Measurements from ENCODE around the gene DCAF8L1. TPM values are rescaled to one million over a fixed set of nuclear protein-coding genes. Genes with fewer than 3 reads are reported as not detected.

Gene DCAF8L1
- total and polyA plus RNA-seq, 2 donors (not counting 3 experiments of a cell fraction or from before 2014, with no cell fraction given) = not detected

DNA sequence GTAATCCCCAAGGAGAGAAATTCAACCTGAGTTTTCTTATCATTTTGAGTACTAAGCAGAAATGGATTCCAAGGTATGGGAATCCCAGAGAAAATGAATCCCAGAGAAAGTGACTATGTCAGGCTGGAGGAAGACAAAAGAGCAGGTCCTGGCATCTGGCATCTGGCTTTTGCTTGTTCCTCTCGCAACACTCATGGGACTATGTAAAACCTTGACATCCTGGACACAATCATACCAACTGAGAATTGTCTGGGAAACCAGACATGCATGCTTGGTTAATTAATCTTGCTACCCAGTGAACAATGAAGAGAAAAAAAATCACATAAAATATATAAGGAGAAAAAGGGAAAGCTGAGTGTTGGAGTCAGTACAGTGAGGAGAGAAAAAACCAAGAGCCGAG lies 12.9 kb downstream of the DCAF8L1 start:
- Histone ChIP-seq H3K4me3 (replicated peaks in 1 of 3; ENCODE audit: insufficient read depth in 1 of 3, low read depth in 1 of 3, low read length in 3 of 3) (no peak overlapping the region), H3K27me3 (ENCODE audit: control insufficient read depth in 2 of 2, insufficient read depth in 2 of 2, low read length in 2 of 2) (no peaks in the 10 kb centered on the region), H3K9me1 (replicated peaks; ENCODE audit: control insufficient read depth, extremely low read depth, insufficient read depth, low read length) (no peaks in the 10 kb centered on the region), H3K79me2 (ENCODE audit: control insufficient read depth, insufficient read depth, low read length) (no peaks in the 10 kb centered on the region), H3K9ac (replicated peaks; ENCODE audit: extremely low read depth, insufficient read depth, low read length) (no peak overlapping the region), H3K27ac (ENCODE audit: insufficient read depth, low read depth, low read length) (no peak overlapping the region), H2AFZ (ENCODE audit: low read depth, low read length) (no peak overlapping the region), H3K4me2 (ENCODE audit: insufficient read depth, low read length) (no peak overlapping the region), H4K20me1 (replicated peaks; ENCODE audit: control insufficient read depth, extremely low read depth, insufficient read depth, low read length) (no peaks in the 10 kb centered on the region), H3K36me3 (ENCODE audit: control insufficient read depth in 2 of 2, extremely low read depth in 1 of 2, insufficient read depth in 2 of 2, low read length in 2 of 2) (no peaks in the 10 kb centered on the region), H3K4me1 (ENCODE audit: control insufficient read depth, extremely low read depth, insufficient read depth, low read length) (peaks cover 14% of the 10 kb centered on the region), H3K9me3 (replicated peaks; ENCODE audit: control insufficient read depth, insufficient read depth, low read length) (no peaks in the 10 kb centered on the region)
- POLR2A ChIA-PET = no interaction called here
- DNase-seq (ENCODE audit: low read depth, low spot score) (no peak), FAIRE-seq (no peak)
- no TSS peak for BruUV-seq (replicated peaks)
- intact Hi-C loops (cut with micrococcal nuclease) (no loop called here), dilution Hi-C loops (cut with MboI; ENCODE audit: extremely low pct_ligation_motif_present, low sequenced_read_pairs) (no loop called here)
- CTCF ChIA-PET = no interaction called here
- TF ChIP-seq MYC (IDR thresholded peaks at IDR 0.05; ENCODE audit: low read depth, low read length) = no peak
- no peak for TF ChIP-seq POLR2A (IDR thresholded peaks at IDR 0.05; ENCODE audit: low read depth, low read length)
- no peak for TF ChIP-seq MAX (IDR thresholded peaks at IDR 0.05; ENCODE audit: insufficient read depth, insufficient read length)
- no peak for TF ChIP-seq GATA2 (IDR thresholded peaks at IDR 0.05; ENCODE audit: insufficient read depth, insufficient read length, low read depth, low read length)
- no peak for TF ChIP-seq CTCF (IDR thresholded peaks at IDR 0.05; ENCODE audit: extremely low read depth in 1 of 2, insufficient read depth in 1 of 2, low read depth in 1 of 2, low read length in 2 of 2)
- no peak for TF ChIP-seq POLR2AphosphoS5 (IDR thresholded peaks at IDR 0.05; ENCODE audit: insufficient read depth, low read depth, low read length)
- no peak for TF ChIP-seq JUN (IDR thresholded peaks at IDR 0.05; ENCODE audit: borderline replicate concordance, insufficient read depth, insufficient read length, low read depth)
- no peak for TF ChIP-seq FOS (IDR thresholded peaks at IDR 0.05; ENCODE audit: borderline replicate concordance, insufficient read depth, low read length)
- TF ChIP-seq EZH2 (IDR thresholded peaks at IDR 0.05; ENCODE audit: borderline replicate concordance, low read depth, low read length, severe bottlenecking) = no peak
